ENCODE data around the gene ENPP3. TPM values are rescaled to one million over a fixed set of nuclear protein-coding genes. Genes with fewer than 3 reads are reported as not detected.

ENPP3 gene
- polyA plus RNA-seq, 1 donor from 2014 or later = 0.50 TPM

DNA sequence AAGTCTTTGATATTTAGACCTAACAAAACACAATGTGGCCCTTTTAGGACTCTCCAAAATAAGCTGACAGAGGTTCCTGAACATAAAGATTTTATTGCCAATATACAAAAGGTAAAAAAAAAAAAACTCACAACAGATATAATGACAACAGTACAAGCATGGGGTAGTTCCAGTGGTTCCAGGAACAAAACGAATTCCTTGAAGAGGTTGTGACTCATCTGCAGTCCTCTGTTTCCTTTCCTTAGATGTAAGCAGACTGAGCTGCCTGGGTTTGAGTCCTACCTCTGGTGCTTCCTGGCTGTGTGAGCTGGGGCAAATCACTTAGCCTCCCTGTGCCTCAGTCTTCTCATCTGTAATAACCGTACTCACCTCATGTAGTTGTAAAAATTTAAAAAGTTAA lies 87.0 kb downstream of the ENPP3 start:
- H3K9ac ChIP-seq (ENCODE audit: low read length) = no peak overlapping the region

DNA sequence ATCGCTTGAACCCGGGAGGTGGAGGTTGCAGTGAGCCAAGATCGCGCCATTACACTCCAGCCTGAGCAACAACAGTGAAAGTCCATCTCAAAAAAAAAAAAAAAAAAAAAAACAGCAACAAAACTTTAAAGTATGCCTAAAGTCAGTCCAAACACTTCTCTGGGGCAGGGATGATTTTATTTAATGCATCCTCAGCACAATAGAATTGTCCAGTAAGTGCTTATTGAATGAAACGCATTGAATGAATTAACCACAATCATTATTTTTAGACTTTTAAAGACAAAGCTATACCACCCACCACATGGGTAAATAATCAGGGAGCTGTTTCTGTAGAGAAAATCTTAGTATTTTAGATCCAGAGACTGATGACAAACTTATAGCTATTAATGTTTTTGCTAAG lies 90.4 kb downstream of the ENPP3 start:
- Histone ChIP-seq H3K36me3 (ENCODE audit: insufficient read depth, low read length) (no peaks in the 10 kb centered on the region), H3K4me3 (ENCODE audit: low read length) (no peak overlapping the region), H3K79me2 (replicated peaks; ENCODE audit: insufficient read depth, low read length) (no peaks in the 10 kb centered on the region), H3F3A (ENCODE audit: insufficient read depth, low read length, poor library complexity, severe bottlenecking) (no peaks in the 10 kb centered on the region), H3K9ac (ENCODE audit: low read length) (no peak overlapping the region), H3K27me3 (ENCODE audit: insufficient read depth, low read depth, low read length) (no peaks in the 10 kb centered on the region), H2AFZ (ENCODE audit: low read depth, low read length) (no peak overlapping the region), H3K9me2 (ENCODE audit: insufficient read depth, low read length) (no peaks in the 10 kb centered on the region), H4K20me1 (ENCODE audit: insufficient read depth) (no peaks in the 10 kb centered on the region), H3K9me3 (ENCODE audit: low read length) (no peaks in the 10 kb centered on the region), H3K27ac (ENCODE audit: low read length) (no peak overlapping the region), H3K4me2 (ENCODE audit: low read length) (no peak overlapping the region)
- TF ChIP-seq MXI1 (conservative IDR thresholded peaks at IDR 0.05; ENCODE audit: poor library complexity, severe bottlenecking) (no peak), EP300 (conservative IDR thresholded peaks at IDR 0.05; ENCODE audit: poor library complexity, severe bottlenecking) (no peak), EZH2 (IDR thresholded peaks at IDR 0.05; ENCODE audit: borderline replicate concordance, insufficient read depth, low read length, poor library complexity, severe bottlenecking) (no peak), RAD21 (conservative IDR thresholded peaks at IDR 0.05) (no peak), TAF1 (IDR thresholded peaks at IDR 0.05; ENCODE audit: low read depth) (no peak)
- TF ChIP-seq, protein P1, sequence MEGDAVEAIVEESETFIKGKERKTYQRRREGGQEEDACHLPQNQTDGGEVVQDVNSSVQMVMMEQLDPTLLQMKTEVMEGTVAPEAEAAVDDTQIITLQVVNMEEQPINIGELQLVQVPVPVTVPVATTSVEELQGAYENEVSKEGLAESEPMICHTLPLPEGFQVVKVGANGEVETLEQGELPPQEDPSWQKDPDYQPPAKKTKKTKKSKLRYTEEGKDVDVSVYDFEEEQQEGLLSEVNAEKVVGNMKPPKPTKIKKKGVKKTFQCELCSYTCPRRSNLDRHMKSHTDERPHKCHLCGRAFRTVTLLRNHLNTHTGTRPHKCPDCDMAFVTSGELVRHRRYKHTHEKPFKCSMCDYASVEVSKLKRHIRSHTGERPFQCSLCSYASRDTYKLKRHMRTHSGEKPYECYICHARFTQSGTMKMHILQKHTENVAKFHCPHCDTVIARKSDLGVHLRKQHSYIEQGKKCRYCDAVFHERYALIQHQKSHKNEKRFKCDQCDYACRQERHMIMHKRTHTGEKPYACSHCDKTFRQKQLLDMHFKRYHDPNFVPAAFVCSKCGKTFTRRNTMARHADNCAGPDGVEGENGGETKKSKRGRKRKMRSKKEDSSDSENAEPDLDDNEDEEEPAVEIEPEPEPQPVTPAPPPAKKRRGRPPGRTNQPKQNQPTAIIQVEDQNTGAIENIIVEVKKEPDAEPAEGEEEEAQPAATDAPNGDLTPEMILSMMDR (IDR thresholded peaks at IDR 0.05; ENCODE audit: poor library complexity, severe bottlenecking) = no peak

More for the DNA sequence above, 87.0 kb downstream of the ENPP3 start:
- H2AFZ ChIP-seq (ENCODE audit: low read depth, low read length) = no peak overlapping the region
- H3K27me3 ChIP-seq (ENCODE audit: insufficient read depth, low read depth, low read length) = no peaks in the 10 kb centered on the region
- H3K79me2 ChIP-seq (replicated peaks; ENCODE audit: insufficient read depth, low read length) = no peaks in the 10 kb centered on the region
- H3K4me2 ChIP-seq (ENCODE audit: low read length) = no peak overlapping the region
- no peak overlapping the region for H3K27ac ChIP-seq (ENCODE audit: low read length)
- H3F3A ChIP-seq (ENCODE audit: insufficient read depth, low read length, poor library complexity, severe bottlenecking) = no peaks in the 10 kb centered on the region
- H3K9me2 ChIP-seq (ENCODE audit: insufficient read depth, low read length) = no peaks in the 10 kb centered on the region
- no peaks in the 10 kb centered on the region for H3K9me3 ChIP-seq (ENCODE audit: low read length)
- H3K36me3 ChIP-seq (ENCODE audit: insufficient read depth, low read length) = no peaks in the 10 kb centered on the region
- H3K4me3 ChIP-seq (ENCODE audit: low read length) = no peak overlapping the region
- TF ChIP-seq SMC3 (conservative IDR thresholded peaks at IDR 0.05; ENCODE audit: poor library complexity) (no peak), TAF1 (IDR thresholded peaks at IDR 0.05; ENCODE audit: low read depth) (no peak), POLR2AphosphoS5 (IDR thresholded peaks at IDR 0.05) (no peak), RAD21 (conservative IDR thresholded peaks at IDR 0.05) (no peak), EZH2 (IDR thresholded peaks at IDR 0.05; ENCODE audit: borderline replicate concordance, insufficient read depth, low read length, poor library complexity, severe bottlenecking) (no peak), EP300 (conservative IDR thresholded peaks at IDR 0.05; ENCODE audit: poor library complexity, severe bottlenecking) (no peak), MXI1 (conservative IDR thresholded peaks at IDR 0.05; ENCODE audit: poor library complexity, severe bottlenecking) (no peak)
- TF ChIP-seq, protein P1 (IDR thresholded peaks at IDR 0.05; ENCODE audit: poor library complexity, severe bottlenecking) = no peak
- TF ChIP-seq, protein P2, sequence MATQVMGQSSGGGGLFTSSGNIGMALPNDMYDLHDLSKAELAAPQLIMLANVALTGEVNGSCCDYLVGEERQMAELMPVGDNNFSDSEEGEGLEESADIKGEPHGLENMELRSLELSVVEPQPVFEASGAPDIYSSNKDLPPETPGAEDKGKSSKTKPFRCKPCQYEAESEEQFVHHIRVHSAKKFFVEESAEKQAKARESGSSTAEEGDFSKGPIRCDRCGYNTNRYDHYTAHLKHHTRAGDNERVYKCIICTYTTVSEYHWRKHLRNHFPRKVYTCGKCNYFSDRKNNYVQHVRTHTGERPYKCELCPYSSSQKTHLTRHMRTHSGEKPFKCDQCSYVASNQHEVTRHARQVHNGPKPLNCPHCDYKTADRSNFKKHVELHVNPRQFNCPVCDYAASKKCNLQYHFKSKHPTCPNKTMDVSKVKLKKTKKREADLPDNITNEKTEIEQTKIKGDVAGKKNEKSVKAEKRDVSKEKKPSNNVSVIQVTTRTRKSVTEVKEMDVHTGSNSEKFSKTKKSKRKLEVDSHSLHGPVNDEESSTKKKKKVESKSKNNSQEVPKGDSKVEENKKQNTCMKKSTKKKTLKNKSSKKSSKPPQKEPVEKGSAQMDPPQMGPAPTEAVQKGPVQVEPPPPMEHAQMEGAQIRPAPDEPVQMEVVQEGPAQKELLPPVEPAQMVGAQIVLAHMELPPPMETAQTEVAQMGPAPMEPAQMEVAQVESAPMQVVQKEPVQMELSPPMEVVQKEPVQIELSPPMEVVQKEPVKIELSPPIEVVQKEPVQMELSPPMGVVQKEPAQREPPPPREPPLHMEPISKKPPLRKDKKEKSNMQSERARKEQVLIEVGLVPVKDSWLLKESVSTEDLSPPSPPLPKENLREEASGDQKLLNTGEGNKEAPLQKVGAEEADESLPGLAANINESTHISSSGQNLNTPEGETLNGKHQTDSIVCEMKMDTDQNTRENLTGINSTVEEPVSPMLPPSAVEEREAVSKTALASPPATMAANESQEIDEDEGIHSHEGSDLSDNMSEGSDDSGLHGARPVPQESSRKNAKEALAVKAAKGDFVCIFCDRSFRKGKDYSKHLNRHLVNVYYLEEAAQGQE (IDR thresholded peaks at IDR 0.05; ENCODE audit: borderline replicate concordance) = no peak
- no peaks in the 10 kb centered on the region for H4K20me1 ChIP-seq (ENCODE audit: insufficient read depth)
